DOHH2 (cell line): ENCODE measurements around the gene SLBP.

Experiments
- EZH2phosphoT487 ChIP-seq: fragments of 200-600 bp; sonication (generic); IDR thresholded peaks from 2 replicates; pipeline ENCODE4 v1.6.1; 2017; ENCODE audit warnings: borderline replicate concordance, mild to moderate bottlenecking, antibody characterized with exemption, low read length, moderate library complexity, mixed read lengths
- TF ChIP-seq, protein P1 (sequence below): fragments of 200-600 bp; sonication (generic); IDR thresholded peaks from one replicate; pipeline ENCODE4 v1.5.1; 2014; ENCODE audit warnings: antibody characterized with exemption, mild to moderate bottlenecking, low read depth, low read length; ENCODE audit not compliant: poor library complexity, severe bottlenecking

DNA sequence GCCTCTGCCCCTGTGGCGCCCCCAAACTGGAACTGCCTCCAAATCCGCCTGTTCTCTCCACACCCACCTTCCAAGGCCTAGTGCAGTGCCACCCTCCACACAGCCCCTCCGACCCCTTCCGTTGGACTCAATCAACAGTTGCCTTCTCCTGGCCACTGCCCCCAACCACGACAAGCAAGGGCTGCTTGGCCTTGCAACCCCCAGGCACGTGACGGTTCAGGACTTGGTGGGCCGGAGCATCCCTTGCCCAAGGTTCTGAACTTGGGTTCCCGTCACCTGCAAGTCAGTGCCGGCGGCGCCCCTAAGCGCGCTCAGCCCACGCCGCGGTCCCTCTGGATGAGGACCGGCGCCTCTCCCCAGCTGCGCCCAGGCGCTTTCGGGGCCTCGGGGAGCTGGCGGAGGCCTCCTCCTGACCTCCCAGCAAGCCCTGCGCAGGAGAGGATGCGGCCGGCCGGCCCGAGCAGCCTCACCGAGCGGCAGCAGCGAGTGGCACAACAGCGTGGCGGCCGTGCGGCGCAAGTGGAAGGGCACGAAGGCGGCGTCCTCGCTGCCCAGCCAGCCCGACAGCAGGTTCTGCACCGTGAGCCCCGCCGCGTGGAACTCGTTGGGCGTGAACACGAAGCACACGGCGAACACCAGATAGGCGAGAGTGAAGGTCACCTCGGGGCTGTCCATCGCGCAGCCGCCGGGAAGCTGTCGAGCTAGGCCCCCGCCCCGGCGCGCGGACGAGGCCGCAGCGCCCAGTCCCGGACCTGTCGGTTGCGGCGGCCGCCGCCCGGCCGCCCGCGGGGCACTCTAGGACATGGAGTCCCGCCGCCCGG is 8.3 kb upstream of the SLBP start:
- TF ChIP-seq, protein P1, sequence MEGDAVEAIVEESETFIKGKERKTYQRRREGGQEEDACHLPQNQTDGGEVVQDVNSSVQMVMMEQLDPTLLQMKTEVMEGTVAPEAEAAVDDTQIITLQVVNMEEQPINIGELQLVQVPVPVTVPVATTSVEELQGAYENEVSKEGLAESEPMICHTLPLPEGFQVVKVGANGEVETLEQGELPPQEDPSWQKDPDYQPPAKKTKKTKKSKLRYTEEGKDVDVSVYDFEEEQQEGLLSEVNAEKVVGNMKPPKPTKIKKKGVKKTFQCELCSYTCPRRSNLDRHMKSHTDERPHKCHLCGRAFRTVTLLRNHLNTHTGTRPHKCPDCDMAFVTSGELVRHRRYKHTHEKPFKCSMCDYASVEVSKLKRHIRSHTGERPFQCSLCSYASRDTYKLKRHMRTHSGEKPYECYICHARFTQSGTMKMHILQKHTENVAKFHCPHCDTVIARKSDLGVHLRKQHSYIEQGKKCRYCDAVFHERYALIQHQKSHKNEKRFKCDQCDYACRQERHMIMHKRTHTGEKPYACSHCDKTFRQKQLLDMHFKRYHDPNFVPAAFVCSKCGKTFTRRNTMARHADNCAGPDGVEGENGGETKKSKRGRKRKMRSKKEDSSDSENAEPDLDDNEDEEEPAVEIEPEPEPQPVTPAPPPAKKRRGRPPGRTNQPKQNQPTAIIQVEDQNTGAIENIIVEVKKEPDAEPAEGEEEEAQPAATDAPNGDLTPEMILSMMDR = no peak
- TF ChIP-seq EZH2phosphoT487 = no peak
